ENCODE data around the gene NPEPL1.

The NPEPL1 gene

DNA sequence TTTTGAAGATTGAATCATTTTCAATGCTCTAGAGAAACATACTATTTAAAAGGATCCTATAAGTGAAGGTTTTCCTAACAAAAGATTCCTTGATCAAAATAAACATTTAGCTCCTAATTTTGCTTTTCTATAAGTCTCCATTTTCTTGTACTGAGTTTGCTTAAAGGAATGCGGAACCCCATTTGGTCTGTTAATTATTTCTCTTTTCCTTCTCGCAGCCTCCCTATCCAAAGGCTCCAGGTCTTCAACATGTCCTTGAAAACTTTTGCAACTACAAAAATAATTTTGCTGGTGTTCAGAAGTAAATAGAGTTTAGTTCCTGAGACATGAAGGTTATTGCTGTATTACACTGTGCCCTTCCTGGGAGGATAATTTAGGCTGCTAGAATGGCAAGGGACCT, 8.3 kb upstream of the NPEPL1 start:
- no peak for DNase-seq

DNA sequence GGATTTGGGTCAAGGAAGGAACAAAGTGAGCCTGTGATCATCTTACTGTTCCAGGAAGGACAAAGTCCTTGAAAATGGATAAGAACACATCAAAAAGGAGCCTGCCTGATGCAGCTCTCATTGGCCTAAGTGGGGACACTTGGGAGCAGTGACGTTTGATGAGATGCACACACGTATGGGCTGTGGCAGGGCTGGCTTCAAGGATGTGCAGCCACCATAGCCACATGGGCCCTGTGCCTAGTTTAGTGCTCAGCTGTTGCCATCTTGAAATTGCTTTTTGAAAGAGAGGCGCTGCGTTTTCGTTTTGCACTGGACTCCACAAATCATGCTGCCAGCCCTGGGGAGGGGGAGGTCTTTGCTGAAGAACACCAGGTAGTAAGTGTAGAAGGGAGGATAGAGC, 6.6 kb upstream of the NPEPL1 start:
- no peak for DNase-seq

GRCh38 chr20:58688414-58688813, 4.2 kb upstream of the NPEPL1 start:
- DNase-seq: no peak

- peak in 1 of 2 experiments; percentile 14 for DNase-seq
Measured at GRCh38 chr20:58688840-58689239, 3.8 kb upstream of the NPEPL1 start.

GRCh38 chr20:58690396-58691135, 2.0 kb upstream of the NPEPL1 start:
- no peak for DNase-seq

DNA sequence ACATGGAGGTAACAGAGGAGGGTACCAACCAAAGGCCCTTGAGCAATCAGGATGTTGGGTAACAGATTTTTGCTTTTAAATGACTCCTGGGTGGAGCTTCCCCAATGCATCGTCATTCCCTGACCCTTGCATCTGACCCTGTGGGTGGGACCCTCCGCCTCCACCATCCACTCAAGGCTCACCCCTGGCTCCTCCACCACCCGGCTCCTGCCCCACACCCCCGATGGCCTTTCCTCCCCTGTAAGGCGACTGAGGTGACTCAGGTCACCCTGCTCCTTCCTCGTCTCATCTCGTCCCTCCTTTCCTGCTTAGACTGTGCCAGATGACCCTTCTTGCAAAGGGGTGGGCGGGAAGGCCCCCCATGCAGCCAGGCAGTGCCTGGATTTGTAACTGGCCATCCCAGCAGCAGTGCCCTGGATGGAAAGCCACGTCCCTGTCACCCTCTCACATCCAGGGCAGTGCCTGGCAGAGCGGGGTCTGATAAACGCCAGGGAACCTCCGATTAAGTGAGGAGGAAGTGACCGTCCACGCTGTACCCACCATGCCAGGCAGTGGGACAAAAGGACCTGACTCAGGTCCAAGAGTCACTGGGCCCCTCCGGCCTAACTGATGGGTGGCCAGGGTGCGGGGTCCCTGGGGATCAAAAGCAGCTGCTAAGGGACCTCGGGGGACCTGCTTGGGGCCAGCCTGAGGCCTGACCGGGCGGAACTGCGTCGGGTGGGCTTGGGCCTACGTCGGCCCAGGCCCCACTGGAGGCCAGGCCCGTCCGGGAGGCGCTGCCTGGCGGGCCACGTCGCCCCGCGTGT, 624 bp upstream of the NPEPL1 start:
- peak; percentile 91 for DNase-seq

- no peak for DNase-seq
Measured at GRCh38 chr20:58693226-58694006, 816 bp downstream of the NPEPL1 start.

DNA sequence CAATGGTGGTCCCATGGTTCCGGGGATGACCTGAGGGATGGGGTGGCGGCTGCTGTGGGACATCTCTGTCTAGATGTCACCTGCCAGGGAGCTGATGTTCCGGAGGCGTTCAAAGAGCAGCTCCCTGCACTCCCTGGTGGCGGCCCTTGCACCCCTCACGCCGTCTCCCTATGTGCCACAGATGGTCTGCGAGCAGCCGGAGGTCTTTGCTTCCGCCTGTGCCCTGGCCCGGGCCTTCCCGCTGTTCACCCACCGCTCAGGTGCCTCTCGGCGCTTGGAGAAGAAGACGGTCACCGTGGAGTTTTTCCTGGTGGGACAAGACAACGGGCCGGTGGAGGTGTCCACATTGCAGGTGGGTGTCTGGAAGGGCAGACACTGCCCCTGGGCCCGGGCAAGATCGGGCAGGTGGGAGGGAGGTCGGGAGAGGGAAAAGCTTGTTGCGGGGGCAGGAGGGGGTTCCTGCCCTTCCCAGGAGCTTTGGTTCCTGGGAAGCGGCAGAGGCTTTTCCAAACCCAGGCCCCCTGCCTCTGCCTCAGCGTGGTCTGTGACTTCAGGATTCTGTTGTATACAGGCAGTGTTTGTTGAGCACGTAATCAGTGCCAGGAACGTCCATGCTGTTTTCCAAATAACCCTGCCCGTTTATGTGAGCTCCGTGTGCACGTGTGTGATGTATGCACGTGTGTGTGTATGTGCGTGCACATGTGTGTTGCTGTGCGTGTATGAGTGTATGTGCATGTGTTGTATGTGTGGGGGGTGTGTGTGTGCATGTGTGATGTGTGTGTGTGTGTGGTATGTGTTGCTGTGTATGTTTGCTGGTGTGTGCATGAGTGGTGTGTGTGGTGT, 1.9 kb downstream of the NPEPL1 start:
- no peak for DNase-seq

DNA sequence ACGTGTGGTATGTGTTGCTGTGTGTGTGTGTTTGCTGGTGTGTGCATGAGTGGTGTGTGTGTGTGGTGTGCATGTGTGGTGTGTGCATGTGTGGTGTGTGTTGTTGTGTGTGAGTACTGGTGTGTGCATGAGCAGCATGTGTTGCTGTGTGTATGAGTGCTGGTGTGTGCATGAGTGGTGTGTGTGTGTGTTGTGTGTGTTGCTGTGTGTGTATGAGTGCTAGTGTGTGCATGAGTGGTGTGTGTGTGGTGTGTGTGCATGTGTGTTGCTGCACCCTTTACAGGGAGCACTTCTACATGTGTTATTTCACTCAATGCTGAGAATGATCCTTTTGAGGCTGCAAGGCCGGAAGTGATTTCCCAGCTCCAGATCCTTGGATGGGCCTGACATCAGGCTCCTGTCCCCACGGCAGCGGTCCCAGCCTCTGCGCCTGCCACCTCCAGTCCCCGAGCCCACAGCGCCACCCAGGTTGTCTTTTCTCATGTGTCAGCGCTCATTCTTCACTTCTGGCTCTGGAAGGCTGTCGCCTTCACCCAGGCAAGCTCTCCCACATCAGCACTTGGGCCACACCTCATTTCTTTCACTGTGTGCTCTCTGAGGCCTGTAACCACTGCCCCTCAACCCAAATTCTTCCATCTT, 2.6 kb downstream of the NPEPL1 start:
- DNase-seq: no peak

GRCh38 chr20:58695895-58696375, 3.3 kb downstream of the NPEPL1 start:
- no peak for DNase-seq

GRCh38 chr20:58696411-58696961, 3.9 kb downstream of the NPEPL1 start:
- no peak for DNase-seq

DNA sequence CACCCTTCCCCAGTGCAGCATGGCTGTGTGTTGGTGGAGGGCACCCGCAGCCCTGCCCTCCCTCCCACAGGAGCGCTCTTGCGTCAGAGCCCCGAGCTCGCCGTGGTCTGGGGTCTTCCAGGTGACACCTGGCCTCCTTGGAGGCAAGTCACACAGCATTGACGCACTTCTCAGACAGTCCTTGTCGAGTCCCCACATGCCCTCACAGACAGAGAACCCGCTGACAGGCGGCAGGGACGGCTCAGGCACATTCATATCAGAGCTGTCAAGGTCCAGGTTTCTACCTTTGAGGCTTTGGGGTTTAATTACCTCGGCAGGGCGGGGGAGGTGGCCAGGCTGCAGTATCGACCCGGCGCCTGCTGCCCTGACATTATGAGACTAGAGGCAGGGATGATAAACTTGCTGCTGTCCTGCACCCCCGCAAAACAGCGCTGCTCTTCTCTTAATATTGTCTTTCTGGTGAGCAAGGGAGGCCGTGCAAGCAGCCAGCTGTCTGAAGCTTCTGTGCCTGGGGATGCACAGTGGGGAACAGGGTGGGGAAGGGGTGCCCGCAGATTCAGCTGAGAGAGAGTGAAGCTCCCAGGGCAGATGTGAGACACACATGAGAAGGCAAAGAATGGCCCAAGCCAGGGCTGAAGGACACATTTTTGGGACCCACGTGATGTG, 4.7 kb downstream of the NPEPL1 start:
- DNase-seq: no peak

- DNase-seq: no peak
Measured at GRCh38 chr20:58697867-58698703, 5.5 kb downstream of the NPEPL1 start.

DNA sequence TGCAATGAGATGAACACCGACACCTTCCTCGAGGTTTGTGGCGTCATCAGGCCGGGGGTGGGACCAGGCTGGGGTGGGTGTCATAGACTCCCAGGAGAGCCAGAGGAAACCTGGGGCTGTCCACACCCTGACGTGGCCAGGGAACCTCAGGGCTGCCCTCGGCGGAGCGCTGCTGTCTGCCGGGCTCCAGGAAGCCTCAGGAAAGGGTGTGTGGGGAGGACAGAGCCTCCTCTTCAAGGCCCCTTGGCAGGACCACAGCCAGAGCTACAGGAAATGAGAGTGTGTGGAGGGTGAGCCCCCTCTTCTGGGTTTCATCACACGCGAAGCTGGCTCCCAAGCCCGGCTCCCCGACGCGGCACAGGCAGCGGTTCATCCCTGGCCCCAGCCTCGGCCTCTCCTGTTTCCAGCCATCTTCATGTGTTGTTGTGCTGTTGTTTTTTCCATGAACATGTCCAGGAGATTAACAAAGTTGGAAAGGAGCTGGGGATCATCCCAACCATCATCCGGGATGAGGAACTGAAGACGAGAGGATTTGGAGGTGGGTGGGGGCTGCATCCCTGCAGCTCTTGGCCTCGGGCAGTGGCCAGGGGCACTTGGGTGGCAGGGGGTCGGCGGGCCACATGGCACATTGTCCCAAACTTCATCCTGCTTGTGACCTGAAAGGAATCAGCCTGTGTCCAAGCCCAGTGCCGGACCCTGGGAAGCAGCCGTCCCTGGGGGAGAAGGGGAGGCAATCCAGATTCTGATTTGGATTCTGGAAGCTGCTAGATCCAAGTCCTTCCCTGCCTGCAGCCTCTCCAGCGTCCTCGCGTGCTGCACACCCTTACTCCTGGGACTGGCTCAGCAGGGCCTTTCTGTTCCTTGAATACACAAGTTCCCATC, 6.4 kb downstream of the NPEPL1 start:
- no peak for DNase-seq

DNA sequence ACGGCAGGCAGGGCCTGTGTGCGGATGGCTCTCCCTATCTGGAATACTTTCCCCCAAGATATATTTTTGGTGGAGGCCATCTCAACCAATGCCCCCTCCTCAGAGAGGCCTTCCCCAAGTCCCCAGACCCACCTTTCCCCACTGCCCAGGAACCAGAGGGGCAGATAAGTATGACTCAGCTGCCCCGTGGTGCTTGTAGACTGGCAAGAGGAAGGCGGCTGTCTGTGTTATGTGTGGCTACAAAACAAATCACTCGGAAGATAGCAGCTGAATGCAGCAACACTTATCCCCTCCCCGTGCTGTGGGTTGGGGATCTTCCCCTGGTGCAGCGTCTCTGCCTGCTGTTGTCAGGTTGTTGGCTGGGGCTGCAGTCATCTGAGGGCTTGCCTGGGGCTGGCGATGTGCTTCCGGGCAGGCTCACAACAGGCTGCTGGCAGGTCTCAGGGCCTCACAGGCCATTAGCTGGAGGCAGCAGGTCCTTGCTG, 7.1 kb downstream of the NPEPL1 start:
- DNase-seq: no peak

DNA sequence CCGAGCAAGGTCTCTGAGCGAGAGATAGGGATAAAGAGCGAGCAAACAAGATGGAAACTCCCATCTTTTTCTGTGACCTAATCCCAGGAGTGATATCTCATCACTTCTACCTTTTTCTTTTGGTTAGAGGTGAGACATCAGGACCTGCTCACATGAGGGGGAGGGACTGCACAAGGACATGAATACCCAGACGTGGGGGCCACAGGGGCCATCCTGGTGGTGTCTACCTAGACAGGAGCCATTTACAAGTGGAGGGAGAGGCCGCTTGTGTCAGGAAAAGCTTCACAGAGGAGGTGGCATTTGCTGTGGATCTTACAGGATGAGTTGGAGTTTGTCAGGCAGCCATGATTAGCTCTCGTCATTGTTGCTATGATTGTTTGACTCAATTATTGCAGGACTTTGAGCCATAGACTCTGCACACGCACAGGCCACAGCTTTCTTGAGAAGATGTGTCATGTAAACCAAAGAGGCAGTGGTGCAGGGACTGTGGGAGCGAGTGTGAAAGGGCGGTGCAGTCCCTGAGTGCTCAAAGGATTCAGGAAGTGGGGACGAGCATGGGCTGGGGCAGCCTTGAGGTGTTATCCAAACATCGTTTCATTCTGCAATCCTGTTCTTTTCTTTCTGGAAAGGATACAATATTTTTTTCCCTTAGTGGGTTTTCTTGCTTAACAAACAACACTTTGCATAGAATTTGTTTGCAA, 7.7 kb downstream of the NPEPL1 start:
- no peak for DNase-seq

GRCh38 chr20:58700823-58701222, 8.2 kb downstream of the NPEPL1 start:
- no peak for DNase-seq

Measured in AML-193 (cell line).